HG02759 (cell line): ENCODE measurements around the gene MTFR2.
A peak's percentile ranks its signal among the peaks of the same experiment; 100 is the strongest.

Experiments used
- ATAC-seq: cut with Tn5 transposase; IDR thresholded peaks from one replicate; pipeline ENCODE4 v1.9.1; 2021; ENCODE audit warnings: mild to moderate bottlenecking, moderate library complexity; ENCODE audit not compliant: unreplicated experiment

Gene MTFR2

DNA sequence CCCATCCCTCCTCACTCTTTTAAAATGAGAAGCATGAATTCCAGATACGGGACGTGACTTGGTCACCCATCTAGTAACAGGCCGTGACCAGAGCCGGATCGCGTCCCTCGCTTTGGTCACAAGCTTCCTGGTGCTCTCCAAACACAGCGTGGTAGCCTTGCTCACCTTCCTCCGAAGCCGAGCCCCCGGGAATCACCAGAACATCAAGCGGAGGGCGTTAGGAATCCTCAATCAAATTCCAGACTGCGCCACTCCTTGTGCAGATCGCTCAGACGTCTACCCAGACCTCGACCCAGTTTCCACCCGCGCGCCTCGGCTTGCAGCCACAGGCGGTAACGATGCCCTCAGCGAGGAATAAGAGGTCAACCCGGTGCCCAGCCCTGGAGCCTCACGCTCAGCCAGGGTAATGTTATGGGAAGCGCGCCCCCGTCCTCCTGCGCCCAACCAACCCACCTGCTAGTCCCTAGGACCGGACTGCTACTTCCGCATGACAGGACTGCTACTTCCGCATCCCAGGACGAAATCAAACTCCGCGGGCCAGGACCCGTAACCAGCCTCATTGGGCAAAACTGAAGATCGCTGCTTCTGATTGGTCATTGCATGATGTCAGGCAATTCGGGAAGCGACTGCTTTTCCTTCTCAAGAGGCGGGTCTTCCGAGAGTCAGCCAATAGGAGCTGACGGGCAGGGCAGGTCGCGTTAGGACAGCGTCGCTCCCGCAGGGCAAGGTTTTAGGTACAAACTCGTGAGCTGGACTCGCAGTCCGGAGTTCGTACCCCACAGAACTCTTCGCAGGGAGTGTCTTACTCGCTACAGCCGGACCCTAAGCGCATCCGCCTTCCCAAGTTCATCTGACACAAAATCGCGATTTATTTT is at the start of gene MTFR2:
Gene MTFR2 (minus strand): TSS at position 501 of the 875 bp plus-strand sequence. CDS start 1,212 bp downstream, outside the sequence.
- peak; percentile 98 for ATAC-seq

DNA sequence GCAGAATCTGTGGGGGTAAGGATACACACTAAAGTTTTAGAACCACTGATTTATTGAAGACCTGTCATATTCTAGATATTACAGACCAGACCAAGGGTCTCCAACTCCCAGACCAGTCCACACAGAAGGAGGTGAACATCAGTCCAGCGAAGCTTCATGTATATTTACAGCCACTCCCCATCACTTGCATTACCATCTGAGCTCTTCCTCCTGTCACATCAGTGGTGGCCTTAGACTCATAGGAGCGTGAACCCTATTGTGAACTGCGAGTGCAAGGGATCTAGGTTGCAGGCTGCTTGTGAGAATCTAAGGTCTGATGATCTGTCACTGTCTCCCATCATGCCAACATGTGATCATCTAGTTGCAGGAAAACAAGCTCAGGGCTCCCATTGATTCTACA is 44.5 kb upstream of the MTFR2 start:
- ATAC-seq = no peak

- ATAC-seq = peak; percentile 30
These were observed 40.4 kb upstream of the MTFR2 start for GRCh38 chr6:136290410-136291010.

GRCh38 chr6:136289579-136290409 is 39.7 kb upstream of the MTFR2 start, which contains the start of gene BCLAF1:
Gene BCLAF1, minus strand, starts transcription at chr6:136289846. Its CDS starts 9,980 bp downstream, at chr6:136279866.
- peak; percentile 87 for ATAC-seq

GRCh38 chr6:136289327-136289578 is 39.1 kb upstream of the MTFR2 start:
- peak; percentile 49 for ATAC-seq

DNA sequence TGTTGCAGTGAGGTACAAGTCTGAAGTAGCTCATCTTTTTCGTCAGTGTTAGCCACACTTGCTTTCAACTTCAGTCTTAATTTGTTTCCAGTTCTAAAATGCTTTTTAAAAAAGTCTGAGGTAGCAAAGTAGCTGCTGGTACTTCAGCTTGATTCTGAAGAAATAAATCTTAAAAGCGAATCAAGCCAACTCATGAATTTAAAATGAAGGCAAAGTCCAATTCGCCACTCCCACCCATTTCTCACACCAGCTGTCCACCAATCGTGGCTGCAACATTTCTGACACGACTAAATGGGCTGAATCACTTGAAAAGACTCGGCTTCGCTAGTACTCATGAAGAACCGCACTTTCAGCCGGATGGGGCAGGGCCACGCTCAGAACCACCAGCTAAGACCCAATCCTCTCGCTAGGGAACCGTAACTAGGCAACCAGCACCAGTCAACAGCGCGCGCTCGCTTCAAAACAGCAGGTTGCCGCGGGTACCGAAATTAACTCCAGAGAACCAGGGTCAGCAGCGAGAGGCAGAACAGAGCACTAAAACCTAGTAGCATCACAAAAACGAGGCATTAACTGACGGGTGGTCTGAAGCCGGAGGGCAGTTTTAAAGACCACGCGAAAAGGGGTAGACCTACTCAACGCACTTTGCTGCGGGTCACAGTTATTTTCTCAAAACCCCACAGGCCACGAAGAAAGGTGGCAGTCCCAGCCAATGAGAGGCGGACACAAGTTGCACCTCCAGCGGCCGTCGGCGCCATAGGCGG is 38.6 kb upstream of the MTFR2 start:
- peak; percentile 35 for ATAC-seq

DNA sequence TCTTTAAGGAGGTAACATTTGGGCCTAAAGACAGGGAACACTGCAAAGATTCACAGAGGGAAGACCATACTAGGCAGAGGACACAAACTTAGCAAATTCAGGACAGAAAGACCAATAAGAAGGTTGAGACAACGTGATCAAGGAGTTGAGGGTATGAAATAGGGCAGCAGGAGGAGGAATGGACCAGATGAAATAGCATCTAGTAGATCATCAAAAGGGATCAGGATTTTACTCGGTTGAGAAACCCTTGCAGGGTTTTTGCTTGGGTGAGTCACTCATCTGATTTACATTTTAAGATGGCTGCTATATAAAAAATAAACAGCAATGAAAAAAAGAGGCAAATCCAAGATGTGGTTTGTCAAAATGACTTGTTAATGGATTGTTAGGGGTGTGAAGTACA is 34.8 kb upstream of the MTFR2 start:
- no peak for ATAC-seq

DNA sequence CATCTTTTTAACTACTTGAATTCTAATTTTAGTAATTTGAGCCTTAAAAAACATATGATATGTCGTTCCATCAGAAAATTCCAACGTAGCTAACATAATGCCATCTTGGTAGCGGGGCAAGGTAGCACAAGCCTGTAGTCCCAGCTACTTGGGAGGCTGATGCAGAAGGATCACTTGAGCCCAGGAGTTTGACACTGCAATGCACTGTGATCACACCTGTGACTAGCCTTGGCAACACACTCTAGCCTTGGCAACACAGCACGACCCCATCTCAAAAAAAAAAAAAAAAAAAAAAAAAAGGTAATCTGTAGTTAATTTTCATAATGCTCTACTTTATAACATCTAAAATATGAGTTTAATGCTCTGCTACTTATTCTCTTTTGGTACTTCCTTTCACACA is 32.8 kb upstream of the MTFR2 start:
- no peak for ATAC-seq

GRCh38 chr6:136280032-136280609 is 30.0 kb upstream of the MTFR2 start:
- no peak for ATAC-seq

GRCh38 chr6:136274062-136274461 is 24.0 kb upstream of the MTFR2 start:
- no peak for ATAC-seq

DNA sequence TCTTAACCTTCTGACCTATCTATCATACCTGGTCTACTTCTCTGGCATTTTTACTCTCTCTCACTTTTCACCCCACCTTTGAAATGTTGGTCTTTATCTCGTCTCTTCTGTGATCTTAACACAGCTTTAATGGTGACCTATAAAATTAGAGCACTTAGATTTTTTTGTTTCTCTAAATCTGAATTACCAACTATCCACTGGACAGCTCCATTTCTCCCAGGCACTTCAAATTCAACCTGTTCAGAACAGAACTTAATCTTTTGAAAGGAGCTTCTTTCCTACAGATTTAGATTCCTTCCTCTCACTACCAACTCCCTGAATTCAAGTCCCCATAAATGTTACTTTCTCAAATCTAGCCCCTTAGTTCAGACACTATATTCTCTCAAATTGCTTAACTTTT is 15.0 kb upstream of the MTFR2 start:
- ATAC-seq = no peak

DNA sequence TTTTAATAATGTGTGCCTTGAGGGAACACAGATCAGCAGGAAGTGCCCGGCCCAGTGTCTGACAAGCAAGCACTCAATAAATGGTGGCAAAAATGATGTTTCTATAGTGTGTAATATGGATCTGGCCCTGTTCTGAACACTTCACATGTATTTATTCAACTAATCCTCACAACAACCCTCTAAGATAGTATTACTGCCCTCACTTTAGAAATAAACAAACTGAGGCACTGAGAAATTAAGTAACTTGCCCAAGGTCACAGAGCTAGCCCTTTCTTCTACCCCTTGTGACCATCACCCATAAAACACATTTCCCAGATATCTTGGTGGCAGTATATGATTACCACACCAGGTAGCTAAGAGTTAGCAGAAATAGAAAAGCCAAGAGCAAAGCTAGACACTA is 12.8 kb upstream of the MTFR2 start:
- ATAC-seq = no peak

DNA sequence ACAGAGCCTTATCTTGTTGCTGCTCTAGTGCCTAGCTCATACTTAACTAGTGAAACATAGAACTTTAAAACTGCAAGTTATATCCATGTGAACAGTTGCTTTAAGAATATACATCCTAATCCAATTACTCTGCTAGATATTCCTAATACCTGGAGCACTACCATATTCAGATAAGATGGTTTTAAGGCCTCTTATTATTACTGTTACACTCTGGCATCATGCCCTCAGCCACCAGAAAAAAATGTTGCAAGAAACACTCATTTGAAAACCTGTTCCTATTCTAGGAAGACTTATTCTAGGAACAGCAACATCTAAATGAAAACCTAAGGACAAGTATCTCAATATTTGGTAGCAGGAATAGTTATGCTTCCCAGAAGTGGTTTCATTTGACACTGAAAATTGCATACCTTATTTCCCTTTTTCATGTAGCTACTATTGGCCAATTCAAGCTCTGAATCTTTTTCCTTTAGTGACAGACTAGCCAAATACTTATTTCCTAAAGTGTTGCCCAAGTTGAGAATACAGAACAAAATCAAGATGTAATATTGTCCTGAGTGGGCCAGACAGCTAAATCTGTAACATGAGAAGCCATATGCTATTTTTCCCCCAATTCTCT is 4.8 kb upstream of the MTFR2 start:
- ATAC-seq = no peak

GRCh38 chr6:136253734-136254133 is 3.6 kb upstream of the MTFR2 start:
- ATAC-seq = no peak

DNA sequence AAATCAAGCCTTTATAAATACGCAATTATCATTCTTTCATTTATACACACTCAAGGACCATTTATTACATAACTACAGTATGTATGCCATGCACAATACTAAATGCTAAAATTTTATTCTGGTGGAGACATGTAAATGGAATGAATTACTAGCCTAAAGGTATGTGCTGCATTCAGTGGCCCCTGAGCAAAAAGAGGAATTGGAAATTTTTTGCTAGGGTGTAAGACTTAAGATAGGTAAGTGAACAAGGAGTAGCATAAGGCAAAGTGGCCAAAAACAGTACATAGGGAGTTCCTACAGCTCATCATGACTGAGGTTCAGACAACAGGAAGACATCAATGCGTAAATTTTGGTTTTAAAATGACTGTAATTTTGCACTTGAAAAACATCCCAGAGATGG is 2.3 kb upstream of the MTFR2 start:
- no peak for ATAC-seq

DNA sequence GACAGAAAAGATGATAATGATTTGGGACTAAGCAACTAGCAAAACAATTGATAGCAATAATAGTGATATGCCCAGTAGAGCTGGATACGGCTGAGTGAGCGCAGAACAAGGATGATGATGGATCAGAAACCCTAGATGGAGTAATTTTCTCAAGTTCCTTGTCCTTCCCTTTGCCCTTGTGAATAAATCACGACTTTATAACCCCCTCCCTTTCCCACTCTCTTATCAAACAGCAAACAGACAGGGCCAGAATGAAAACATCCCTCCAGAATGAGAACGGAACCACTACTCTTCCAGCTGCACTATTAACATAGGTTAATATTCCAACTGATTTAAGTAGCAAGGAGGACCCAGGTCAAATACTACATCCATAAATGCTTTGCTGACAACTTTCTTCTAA is 1.3 kb upstream of the MTFR2 start:
- no peak for ATAC-seq

GRCh38 chr6:136250686-136251008 is 536 bp upstream of the MTFR2 start:
- peak; percentile 8 for ATAC-seq

GRCh38 chr6:136249336-136249735 is 775 bp downstream of the MTFR2 start:
- no peak for ATAC-seq

DNA sequence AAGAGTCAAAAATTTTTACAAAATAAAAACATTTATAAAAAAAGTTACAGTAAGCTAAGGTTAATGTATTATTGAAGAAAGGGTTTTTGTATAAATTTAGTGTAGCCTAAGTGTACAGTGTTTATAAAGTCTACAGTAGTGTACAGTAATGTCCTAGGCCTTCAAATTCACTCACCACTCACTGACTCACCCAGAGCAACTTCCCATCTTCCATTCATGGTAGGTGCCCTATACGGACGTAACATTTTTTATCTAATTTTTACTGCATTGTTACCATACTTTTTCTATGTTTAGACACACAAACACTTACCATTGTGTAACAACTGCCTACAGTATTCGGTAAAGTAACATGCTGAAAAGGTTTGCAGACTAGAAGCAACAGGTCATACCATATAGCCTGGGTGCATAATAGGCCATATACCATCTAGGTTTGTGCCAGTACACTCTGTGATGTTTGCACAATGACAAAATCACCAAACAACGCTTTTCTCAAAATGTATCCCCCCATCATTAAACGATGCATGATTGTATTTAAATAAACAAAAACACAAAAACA is 6.0 kb downstream of the MTFR2 start:
- ATAC-seq = no peak
